GM18861 (cell line): ENCODE measurements around the gene DIAPH1.

ENCODE experiments used
- ATAC-seq: cut with Tn5 transposase; IDR thresholded peaks from one replicate; pipeline ENCODE4 v1.9.1; 2021; ENCODE audit not compliant: unreplicated experiment

DIAPH1 gene

GRCh38 chr5:141508440-141508797 is 110.4 kb downstream of the DIAPH1 start:
- no peak for ATAC-seq

DNA sequence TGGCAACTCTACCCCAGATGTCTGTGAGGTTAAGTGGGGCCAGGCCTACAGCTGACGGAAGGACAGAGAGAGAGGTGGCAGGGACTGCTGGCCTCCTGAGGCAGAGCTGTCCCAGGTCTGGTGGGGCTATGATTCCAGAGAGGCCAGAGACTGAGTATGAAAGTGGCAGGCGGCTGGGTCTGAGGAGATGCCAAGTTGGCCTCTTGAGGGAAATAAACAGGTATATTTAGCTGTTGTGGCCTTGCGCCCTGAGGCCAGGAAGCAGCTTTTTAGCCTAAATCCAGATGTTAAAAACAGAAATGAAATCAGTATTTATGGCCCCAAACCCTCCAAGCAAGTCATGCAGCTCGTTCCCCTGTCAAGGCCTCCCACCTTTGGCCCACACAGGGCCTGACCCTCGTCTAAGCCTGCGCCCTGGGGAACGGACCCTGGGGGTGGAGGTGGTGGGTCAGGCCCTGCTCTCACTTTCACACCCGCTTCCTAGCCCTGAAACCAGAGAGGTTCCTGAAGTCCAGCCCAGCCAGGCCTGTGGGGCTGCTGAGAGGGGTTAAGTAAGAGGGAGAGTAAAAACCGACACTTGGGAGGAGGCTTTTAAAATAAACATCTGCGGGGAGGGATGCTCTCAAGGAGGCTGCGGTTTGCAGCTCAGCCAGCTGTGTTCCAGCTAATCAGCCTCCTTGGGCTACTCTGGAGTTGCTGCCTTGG is 111.3 kb downstream of the DIAPH1 start:
- ATAC-seq, result peak; percentile 37

GRCh38 chr5:141506381-141507155 is 112.2 kb downstream of the DIAPH1 start:
- no peak for ATAC-seq

- ATAC-seq, result no peak
These were observed 114.6 kb downstream of the DIAPH1 start for GRCh38 chr5:141504216-141504615.

DNA sequence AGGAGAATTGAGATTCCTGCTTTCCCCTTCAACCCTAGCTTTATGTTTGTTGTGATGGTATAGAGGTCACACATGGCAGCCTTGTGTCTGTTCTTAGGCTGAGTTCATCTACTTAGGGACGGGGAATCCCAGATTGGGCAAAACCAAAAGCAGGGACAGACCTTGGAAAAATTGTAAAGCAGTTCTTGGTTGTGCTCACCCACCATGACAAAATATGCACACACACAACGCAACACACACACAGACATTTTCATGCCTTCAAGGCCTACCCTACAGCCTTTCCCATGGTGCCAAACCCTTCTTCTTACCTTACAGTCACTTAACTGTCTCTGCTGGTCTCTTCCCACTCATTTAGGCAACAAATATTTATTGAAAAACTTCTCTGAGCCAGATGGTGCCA is 115.1 kb downstream of the DIAPH1 start:
- ATAC-seq, result no peak

DNA sequence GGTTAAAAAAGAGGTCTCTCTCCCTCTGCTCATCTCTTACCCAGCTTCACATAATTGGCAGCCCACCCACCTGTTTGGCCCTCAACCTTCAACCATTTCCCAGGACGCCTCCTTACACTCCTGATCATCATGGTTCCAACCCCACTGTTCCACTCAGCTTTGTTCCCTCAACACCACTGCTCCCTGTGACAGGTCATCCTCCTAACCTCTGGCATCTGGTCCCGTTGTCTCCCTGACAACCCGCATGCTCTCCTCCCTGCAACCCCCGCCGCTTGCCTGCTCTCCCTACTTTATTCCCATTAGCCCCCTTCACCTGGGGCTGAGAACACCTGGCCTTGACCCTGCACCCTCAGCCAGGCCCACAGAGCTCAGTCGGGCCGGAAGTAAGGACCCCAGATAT is 117.0 kb downstream of the DIAPH1 start:
- ATAC-seq, result no peak

DNA sequence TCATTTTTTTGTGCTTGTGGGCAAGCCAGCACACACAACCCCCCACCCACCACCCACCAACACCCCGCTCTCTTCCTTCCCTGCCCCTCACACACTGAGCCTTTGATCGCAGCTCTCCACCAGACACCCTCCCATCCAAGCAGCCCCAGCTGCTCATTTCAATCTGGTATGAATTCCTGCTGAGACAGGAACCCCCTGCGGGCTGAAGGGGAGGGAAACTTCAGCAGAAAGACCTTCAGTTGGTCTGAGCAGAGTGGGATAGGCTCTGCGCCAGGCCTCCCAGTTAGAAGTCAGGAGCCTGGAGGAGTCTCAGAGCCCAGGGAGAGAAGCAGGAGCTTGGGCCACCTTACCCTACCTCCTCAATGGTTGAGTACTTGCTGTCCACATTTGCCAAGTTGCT is 122.8 kb downstream of the DIAPH1 start:
- no peak for ATAC-seq

DNA sequence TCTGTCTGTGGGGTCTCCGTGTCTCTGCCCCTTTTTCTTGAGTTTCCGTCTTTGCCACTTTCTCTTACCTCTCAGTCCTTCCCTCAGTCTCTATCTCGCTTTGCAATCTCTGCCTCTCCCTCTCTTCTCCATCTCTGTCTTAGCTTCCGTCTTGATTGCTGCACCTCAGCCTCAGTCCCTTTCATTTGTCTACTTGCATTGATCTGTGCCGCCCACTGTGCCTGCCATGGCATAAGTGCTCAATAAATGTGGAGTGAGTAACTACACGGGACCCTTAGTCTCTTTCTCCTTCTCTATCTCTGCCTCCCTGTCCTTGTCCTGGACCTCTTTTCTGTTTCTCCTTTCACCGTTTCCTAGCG is 123.4 kb downstream of the DIAPH1 start:
- no peak for ATAC-seq

- no peak for ATAC-seq
These were observed 123.9 kb downstream of the DIAPH1 start for GRCh38 chr5:141494761-141495452.

GRCh38 chr5:141493500-141494422 is 125.0 kb downstream of the DIAPH1 start:
- no peak for ATAC-seq

- ATAC-seq, result peak; percentile 45
These were observed 126.5 kb downstream of the DIAPH1 start for GRCh38 chr5:141492168-141492885.

DNA sequence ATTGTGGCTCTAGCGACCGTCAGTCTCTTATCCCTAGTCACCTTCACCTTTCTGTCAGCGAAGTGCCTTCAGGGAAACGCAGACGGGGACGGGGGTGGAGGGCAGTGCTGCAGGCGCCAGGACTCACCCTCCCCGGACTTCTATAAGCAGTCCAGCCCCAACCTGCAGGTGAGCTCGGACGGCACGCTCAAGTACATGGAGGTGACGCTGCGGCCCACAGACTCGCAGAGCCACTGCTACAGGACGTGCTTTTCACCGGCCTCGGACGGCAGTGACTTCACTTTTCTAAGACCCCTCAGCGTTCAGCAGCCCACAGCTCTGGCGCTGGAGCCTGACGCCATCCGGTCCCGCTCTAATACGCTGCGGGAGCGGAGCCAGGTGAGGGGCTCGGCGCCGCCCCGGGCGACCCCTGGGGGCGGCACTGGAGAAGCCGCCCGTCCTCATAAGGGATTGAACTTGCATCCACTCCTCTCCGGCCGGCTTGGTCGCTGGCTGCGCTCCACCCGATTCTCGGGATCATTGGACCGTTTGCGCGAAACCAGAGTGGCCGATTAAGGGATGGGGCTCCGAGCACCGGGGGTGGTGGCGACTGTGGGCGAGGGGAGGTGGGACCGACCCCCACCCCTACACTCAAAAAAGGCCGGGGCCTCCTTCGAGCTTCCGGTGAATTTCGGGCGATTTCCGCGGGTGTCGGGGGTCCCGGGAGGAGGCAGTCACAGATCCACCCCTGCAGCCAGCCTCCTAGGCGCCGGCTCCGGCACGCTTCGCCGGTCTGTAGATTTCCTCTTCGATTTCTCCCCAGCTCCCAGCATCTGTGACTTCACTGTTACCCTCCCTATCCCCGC is 127.3 kb downstream of the DIAPH1 start:
- ATAC-seq, result peak; percentile 6

- no peak for ATAC-seq
These were observed 128.0 kb downstream of the DIAPH1 start for GRCh38 chr5:141490771-141491170.

DNA sequence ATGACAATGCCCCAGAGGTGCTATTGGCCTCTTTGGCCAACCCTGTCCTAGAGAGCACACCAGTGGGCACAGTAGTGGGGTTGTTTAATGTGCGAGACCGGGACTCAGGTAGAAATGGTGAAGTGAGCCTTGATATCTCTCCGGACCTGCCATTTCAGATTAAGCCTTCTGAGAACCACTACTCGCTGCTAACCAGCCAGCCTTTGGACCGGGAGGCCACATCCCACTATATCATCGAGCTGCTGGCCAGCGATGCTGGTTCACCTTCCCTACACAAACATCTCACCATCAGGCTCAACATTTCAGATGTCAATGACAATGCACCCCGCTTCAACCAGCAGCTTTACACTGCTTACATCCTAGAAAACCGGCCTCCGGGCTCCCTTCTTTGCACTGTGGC is 128.5 kb downstream of the DIAPH1 start:
- ATAC-seq, result no peak

DNA sequence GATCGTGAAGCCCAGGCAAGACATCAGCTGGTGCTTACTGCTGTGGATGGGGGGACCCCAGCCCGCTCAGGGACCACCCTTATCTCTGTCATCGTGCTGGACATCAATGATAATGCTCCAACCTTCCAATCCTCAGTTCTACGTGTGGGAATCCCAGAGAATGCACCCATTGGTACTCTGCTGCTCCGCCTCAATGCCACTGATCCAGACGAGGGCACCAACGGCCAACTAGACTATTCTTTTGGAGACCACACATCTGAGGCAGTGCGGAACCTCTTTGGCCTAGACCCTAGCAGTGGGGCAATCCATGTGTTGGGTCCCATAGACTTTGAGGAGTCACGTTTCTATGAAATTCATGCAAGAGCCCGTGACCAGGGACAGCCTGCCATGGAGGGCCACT is 129.0 kb downstream of the DIAPH1 start:
- no peak for ATAC-seq

DNA sequence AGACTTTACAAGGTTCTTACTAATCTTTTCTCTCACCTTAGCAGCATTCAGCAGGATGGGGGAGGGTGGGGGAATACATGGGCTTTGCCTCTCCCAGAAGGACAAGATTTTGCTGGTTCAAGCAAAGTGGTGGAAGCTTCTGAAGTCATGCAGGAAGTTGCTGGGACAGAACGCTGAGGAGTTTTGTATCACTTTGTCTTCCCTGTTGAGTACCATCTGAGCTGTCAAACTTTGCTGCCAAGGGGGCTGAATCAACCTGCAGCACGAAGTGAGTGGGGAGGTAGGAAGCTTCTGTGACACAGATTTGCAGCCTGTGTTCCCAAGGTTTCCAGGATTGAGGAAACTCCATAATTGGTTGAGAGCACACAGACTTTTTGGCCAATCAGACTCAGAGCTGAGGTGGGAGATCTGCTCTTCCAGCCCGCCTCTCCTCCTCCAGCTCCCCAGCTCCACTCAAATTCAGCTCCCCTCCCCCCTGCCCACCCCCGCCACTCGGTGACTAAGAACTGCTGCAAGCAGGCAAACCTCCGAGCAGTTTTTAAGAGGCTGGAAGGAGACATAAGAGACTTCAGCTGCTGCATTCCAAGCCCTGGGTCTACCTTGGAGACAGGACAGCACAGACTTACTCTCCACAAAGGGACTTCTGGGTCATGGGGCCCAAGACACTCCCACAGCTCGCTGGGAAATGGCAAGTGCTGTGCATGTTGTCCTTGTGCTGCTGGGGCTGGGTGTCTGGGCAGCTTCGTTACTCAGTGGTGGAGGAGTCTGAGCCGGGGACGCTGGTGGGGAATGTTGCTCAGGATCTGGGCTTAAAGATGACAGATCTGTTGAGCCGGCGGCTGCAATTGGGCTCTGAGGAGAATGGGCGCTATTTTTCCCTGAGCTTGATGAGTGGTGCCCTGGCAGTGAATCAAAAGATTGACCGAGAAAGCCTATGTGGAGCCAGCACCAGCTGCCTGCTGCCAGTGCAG is 129.9 kb downstream of the DIAPH1 start, which contains the start of gene PCDHGC5:
PCDHGC5 (plus strand) TSS at position 491 of the 971 bp plus-strand sequence; CDS start at position 651, 160 bp downstream.
- ATAC-seq, result no peak

DNA sequence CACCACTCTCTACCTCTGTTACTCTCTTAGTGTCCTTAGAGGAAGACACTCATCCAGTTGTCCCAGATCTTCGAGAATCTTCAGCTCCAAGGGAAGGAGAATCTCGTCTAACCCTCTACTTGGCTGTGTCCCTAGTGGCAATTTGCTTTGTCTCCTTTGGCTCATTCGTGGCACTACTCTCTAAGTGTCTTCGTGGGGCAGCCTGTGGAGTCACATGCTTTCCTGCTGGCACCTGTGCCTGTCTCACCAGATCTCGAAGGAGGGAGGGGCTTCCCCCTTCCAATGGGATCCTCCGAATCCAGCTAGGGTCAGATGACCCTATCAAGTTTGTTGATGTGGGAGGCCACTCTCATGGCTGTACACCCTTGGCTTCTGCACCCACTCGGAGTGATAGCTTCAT is 131.7 kb downstream of the DIAPH1 start:
- ATAC-seq, result no peak

GRCh38 chr5:141486091-141486490 is 132.7 kb downstream of the DIAPH1 start:
- no peak for ATAC-seq
